GM12878 (cell line): ENCODE data around the gene GCA. TPM values are rescaled to one million over a fixed set of nuclear protein-coding genes. Genes with fewer than 3 reads are reported as not detected.

Source experiments
- BCL11A ChIP-seq: IDR thresholded peaks from 2 replicates; pipeline ENCODE4 v1.6.1; 2011; ENCODE audit warnings: low read depth, low read length
- CREM ChIP-seq: IDR thresholded peaks from 2 replicates; pipeline ENCODE4 v1.6.1; 2014; ENCODE audit warnings: antibody characterized with exemption, low read depth
- DPF2 ChIP-seq: fragments of 450-650 bp; IDR thresholded peaks from 2 replicates; pipeline ENCODE4 v1.6.1; 2017; ENCODE audit warnings: mild to moderate bottlenecking
- EED ChIP-seq: sonication (generic); IDR thresholded peaks from 2 replicates; pipeline ENCODE4 v1.6.1; 2016; ENCODE audit warnings: antibody characterized with exemption, low read depth
- EZH2 ChIP-seq: IDR thresholded peaks from 2 replicates; pipeline ENCODE4 v1.6.1; 2012; ENCODE audit warnings: low read depth, mild to moderate bottlenecking, control low read depth, inconsistent platforms, low read length, borderline replicate concordance; ENCODE audit not compliant: control insufficient read depth
- JUND ChIP-seq: IDR thresholded peaks from 2 replicates; pipeline ENCODE4 v1.6.1; 2012; ENCODE audit warnings: low read depth, mild to moderate bottlenecking, low read length, improper control_type of control experiment, moderate library complexity
- KLF5 ChIP-seq: fragments of 450-650 bp; IDR thresholded peaks from 2 replicates; pipeline ENCODE4 v1.6.1; 2014; ENCODE audit warnings: mild to moderate bottlenecking; ENCODE audit not compliant: partially characterized antibody
- MYB ChIP-seq: fragments of 150-350 bp; IDR thresholded peaks from 2 replicates; pipeline ENCODE4 v1.6.1; 2014; ENCODE audit warnings: mild to moderate bottlenecking, low read depth, low read length, borderline replicate concordance
- NBN ChIP-seq: fragments of 450-650 bp; IDR thresholded peaks from 2 replicates; pipeline ENCODE4 v1.6.1; 2016
- NFYA ChIP-seq: IDR thresholded peaks from 2 replicates; pipeline ENCODE4 v1.6.1; 2011; ENCODE audit warnings: low read depth, mild to moderate bottlenecking, low read length, improper control_type of control experiment, borderline replicate concordance
- RBBP5 ChIP-seq: fragments of 200-600 bp; sonication (generic); conservative IDR thresholded peaks from 2 replicates; pipeline ENCODE4 v1.6.1; 2016
- SMARCA5 ChIP-seq: fragments of 450-650 bp; IDR thresholded peaks from 2 replicates; pipeline ENCODE4 v1.6.1; 2017; ENCODE audit warnings: mild to moderate bottlenecking
- SUZ12 ChIP-seq: fragments of 200-600 bp; sonication (generic); IDR thresholded peaks from one replicate; pipeline ENCODE4 v1.6.1; 2018; ENCODE audit warnings: antibody characterized with exemption, mild to moderate bottlenecking; ENCODE audit not compliant: unreplicated experiment
- TAF1 ChIP-seq: IDR thresholded peaks from 2 replicates; pipeline ENCODE4 v1.6.1; 2011; ENCODE audit warnings: mild to moderate bottlenecking, low read depth, low read length, borderline replicate concordance
- TBL1XR1 ChIP-seq: IDR thresholded peaks from 2 replicates; pipeline ENCODE4 v1.6.1; 2012; ENCODE audit warnings: low read depth, low read length, improper control_type of control experiment
- ZBED1 ChIP-seq: IDR thresholded peaks from 2 replicates; pipeline ENCODE4 v1.6.1; 2016; ENCODE audit warnings: borderline replicate concordance
- ZNF24 ChIP-seq: fragments of 450-650 bp; IDR thresholded peaks from 2 replicates; pipeline ENCODE4 v1.6.1; 2017; ENCODE audit warnings: antibody characterized with exemption, mild to moderate bottlenecking
- ZSCAN29 ChIP-seq: fragments of 450-650 bp; IDR thresholded peaks from 2 replicates; pipeline ENCODE4 v1.6.1; 2017; ENCODE audit warnings: mild to moderate bottlenecking, moderate library complexity
- ZZZ3 ChIP-seq: IDR thresholded peaks from 2 replicates; pipeline ENCODE4 v1.6.1; 2011; ENCODE audit warnings: low read depth; ENCODE audit not compliant: control insufficient read depth, insufficient read length
- polyA plus RNA-seq, 11 experiments: library from polyadenylated mRNA; depleted of rRNA in 4 of 11; unstranded in 6 of 11; stranded (reverse) in 5 of 11; fragments of >200 nt; fragmentation: Nextera tagmentation in 4 of 11; fragmentation: Illumina TruSeq in 1 of 11; extraction: Ambion mirVana in 4 of 11; extraction: Trizol in 1 of 11; gene quantifications; 1 replicate in 1 of 11; 2 replicates in 10 of 11; pipeline versions ENCODE4 v1.2.1 to v1.2.3, GENCODE V29; 2011 to 2016; ENCODE audit warnings: inconsistent platforms in 2 of 11, missing spikeins in 2 of 11, low read depth in 1 of 11
- total RNA-seq, 4 experiments: library from RNA; depleted of rRNA in 3 of 4; stranded (reverse); fragments of >200 nt in 3 of 4; fragmentation: Illumina TruSeq in 1 of 4; extraction: Trizol in 1 of 4; gene quantifications; 2 replicates each; pipeline versions ENCODE4 v1.2.1 to v1.2.3, GENCODE V29; 2013 to 2021
- TF ChIP-seq, protein P1 (sequence below), 3 experiments: IDR thresholded peaks in 2 of 3; conservative IDR thresholded peaks in 1 of 3; 2 replicates each; pipeline ENCODE4 v1.5.1; 2011; ENCODE audit warnings: low read depth in 3 of 3, low read length in 3 of 3, mild to moderate bottlenecking in 3 of 3, control low read depth in 2 of 3, moderate library complexity in 2 of 3, inconsistent platforms in 1 of 3, mixed read lengths in 1 of 3; ENCODE audit not compliant: control insufficient read depth in 2 of 3, insufficient read depth in 1 of 3; ENCODE audit errors: extremely low read depth in 1 of 3
- TF ChIP-seq, protein P2 (sequence below): fragments of 450-650 bp; IDR thresholded peaks from 2 replicates; pipeline ENCODE4 v1.6.1; 2017; ENCODE audit warnings: low read depth, mild to moderate bottlenecking, moderate library complexity
- TF ChIP-seq, protein P3 (sequence below): fragments of 450-650 bp; IDR thresholded peaks from 2 replicates; pipeline ENCODE4 v1.6.1; 2017; ENCODE audit warnings: mild to moderate bottlenecking
- TF ChIP-seq, protein P4 (sequence below): fragments of 450-650 bp; IDR thresholded peaks from 2 replicates; pipeline ENCODE4 v1.6.1; 2014; ENCODE audit warnings: mild to moderate bottlenecking
- TF ChIP-seq, protein P5 (sequence below): IDR thresholded peaks from 2 replicates; pipeline ENCODE4 v1.6.1; 2011; ENCODE audit warnings: low read depth, mild to moderate bottlenecking, low read length, moderate library complexity, borderline replicate concordance; ENCODE audit errors: extremely low read depth

Gene GCA
- total and polyA plus RNA-seq, 10 of the 15 experiments (the other 5 are each of a cell fraction or from before 2014, with no cell fraction given), result 20.6 to 81.9 (median 32.0) TPM

DNA sequence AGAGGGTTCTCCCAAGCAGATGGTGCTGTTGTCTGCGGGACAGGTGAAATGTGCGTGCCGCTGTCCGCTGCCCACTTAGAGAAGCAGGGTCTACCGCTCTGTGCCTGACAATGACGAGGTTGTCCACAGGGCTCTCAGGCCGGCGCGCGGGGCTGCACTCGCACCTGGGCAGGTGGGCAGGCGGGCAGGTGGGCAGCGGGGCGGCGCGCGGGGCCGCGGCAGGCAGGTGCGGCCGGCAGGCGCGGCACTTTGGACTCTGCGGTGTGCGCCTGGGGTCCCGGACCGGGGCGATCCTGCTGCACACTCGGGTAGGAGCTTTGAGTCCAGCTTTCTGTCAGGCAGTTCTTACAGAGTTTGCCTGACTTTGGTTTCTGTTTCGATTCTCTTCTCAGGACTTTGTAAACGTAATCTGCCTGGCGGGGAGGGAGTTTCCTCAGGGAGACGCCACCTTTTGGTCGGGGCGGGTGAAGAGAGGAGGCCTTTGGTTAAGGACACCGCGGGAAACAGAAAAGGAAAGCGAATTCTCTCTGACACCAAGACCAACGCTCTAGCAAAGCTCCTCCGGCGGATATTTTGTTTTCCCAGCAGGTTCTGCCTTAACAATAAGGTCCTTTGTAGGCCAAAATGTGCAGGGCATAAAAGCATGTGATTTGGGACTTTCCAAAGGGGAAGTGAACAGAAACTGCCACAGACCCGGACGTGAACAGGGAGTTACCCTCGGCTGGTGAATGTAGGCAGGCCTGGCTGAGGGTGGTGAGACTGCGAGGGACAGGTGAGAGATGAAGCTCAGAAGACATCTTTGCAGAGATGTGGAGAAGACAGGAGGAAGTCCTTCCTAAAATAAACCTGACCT lies 25.4 kb upstream of the GCA start, which contains the start of gene IFIH1 (continued):
- TF ChIP-seq, protein P1, sequence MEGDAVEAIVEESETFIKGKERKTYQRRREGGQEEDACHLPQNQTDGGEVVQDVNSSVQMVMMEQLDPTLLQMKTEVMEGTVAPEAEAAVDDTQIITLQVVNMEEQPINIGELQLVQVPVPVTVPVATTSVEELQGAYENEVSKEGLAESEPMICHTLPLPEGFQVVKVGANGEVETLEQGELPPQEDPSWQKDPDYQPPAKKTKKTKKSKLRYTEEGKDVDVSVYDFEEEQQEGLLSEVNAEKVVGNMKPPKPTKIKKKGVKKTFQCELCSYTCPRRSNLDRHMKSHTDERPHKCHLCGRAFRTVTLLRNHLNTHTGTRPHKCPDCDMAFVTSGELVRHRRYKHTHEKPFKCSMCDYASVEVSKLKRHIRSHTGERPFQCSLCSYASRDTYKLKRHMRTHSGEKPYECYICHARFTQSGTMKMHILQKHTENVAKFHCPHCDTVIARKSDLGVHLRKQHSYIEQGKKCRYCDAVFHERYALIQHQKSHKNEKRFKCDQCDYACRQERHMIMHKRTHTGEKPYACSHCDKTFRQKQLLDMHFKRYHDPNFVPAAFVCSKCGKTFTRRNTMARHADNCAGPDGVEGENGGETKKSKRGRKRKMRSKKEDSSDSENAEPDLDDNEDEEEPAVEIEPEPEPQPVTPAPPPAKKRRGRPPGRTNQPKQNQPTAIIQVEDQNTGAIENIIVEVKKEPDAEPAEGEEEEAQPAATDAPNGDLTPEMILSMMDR (IDR thresholded peaks at IDR 0.05 in 2 of 3, conservative IDR thresholded peaks at IDR 0.05 in 1 of 3; ENCODE audit: control insufficient read depth in 2 of 3, extremely low read depth in 1 of 3, insufficient read depth in 1 of 3, low read depth in 3 of 3, low read length in 3 of 3), result peak; percentile 20 to 29 (median 21); a peak in 3 of 6 replicates
- TF ChIP-seq SUZ12, result no peak
- TF ChIP-seq ZBED1, result peak; percentile 73; the same call in 1 of the 2 replicates
- TF ChIP-seq, protein P2, sequence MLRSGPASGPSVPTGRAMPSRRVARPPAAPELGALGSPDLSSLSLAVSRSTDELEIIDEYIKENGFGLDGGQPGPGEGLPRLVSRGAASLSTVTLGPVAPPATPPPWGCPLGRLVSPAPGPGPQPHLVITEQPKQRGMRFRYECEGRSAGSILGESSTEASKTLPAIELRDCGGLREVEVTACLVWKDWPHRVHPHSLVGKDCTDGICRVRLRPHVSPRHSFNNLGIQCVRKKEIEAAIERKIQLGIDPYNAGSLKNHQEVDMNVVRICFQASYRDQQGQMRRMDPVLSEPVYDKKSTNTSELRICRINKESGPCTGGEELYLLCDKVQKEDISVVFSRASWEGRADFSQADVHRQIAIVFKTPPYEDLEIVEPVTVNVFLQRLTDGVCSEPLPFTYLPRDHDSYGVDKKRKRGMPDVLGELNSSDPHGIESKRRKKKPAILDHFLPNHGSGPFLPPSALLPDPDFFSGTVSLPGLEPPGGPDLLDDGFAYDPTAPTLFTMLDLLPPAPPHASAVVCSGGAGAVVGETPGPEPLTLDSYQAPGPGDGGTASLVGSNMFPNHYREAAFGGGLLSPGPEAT, result peak; percentile 100
- TF ChIP-seq KLF5, result peak; percentile 79
- TF ChIP-seq NBN, result peak; percentile 96
- no peak for TF ChIP-seq JUND
- TF ChIP-seq DPF2, result peak; percentile 93
- TF ChIP-seq CREM, result peak; percentile 61
- TF ChIP-seq, protein P3, sequence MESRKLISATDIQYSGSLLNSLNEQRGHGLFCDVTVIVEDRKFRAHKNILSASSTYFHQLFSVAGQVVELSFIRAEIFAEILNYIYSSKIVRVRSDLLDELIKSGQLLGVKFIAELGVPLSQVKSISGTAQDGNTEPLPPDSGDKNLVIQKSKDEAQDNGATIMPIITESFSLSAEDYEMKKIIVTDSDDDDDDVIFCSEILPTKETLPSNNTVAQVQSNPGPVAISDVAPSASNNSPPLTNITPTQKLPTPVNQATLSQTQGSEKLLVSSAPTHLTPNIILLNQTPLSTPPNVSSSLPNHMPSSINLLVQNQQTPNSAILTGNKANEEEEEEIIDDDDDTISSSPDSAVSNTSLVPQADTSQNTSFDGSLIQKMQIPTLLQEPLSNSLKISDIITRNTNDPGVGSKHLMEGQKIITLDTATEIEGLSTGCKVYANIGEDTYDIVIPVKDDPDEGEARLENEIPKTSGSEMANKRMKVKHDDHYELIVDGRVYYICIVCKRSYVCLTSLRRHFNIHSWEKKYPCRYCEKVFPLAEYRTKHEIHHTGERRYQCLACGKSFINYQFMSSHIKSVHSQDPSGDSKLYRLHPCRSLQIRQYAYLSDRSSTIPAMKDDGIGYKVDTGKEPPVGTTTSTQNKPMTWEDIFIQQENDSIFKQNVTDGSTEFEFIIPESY, result no peak
- no peak for TF ChIP-seq NFYA
- TF ChIP-seq TAF1, result peak; percentile 59
- TF ChIP-seq EED, result peak; percentile 93
- TF ChIP-seq ZNF24, result 0 out of 2 replicates have a peak, but pooled peaks have one; percentile 24
- no peak for TF ChIP-seq RBBP5
- TF ChIP-seq SMARCA5, result peak; percentile 90
- TF ChIP-seq ZSCAN29, result 0 out of 2 replicates have a peak, but pooled peaks have one; percentile 55
- peak; percentile 67 for TF ChIP-seq BCL11A
- TF ChIP-seq, protein P4, sequence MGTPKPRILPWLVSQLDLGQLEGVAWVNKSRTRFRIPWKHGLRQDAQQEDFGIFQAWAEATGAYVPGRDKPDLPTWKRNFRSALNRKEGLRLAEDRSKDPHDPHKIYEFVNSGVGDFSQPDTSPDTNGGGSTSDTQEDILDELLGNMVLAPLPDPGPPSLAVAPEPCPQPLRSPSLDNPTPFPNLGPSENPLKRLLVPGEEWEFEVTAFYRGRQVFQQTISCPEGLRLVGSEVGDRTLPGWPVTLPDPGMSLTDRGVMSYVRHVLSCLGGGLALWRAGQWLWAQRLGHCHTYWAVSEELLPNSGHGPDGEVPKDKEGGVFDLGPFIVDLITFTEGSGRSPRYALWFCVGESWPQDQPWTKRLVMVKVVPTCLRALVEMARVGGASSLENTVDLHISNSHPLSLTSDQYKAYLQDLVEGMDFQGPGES, result no peak
- TF ChIP-seq TBL1XR1, result 0 out of 2 replicates have a peak, but pooled peaks have one; percentile 34
- TF ChIP-seq, protein P5, sequence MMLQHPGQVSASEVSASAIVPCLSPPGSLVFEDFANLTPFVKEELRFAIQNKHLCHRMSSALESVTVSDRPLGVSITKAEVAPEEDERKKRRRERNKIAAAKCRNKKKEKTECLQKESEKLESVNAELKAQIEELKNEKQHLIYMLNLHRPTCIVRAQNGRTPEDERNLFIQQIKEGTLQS, result no peak
- no peak for TF ChIP-seq EZH2
- peak; percentile 62 for TF ChIP-seq MYB
- TF ChIP-seq ZZZ3, result no peak
